Fibroblast of skin of back (primary cell): Measurements from ENCODE around the gene FOXO4. TPM values are rescaled to one million over a fixed set of nuclear protein-coding genes. Genes with fewer than 3 reads are reported as not detected.
A peak's percentile ranks its signal among the peaks of the same experiment; 100 is the strongest.
"Not testable (repeated sequence)": the region's sequence is repeated elsewhere in the genome, so short reads cannot be mapped to it uniquely, and the experiment has no call there.

Experiments
- DNase-seq: peaks from one replicate; pipeline ENCODE4 v3.0.0-alpha.2; 2013
- polyA plus RNA-seq, 2 experiments: library from polyadenylated mRNA; unstranded; fragments of 120-200 nt; gene quantifications; one replicate each; pipeline ENCODE4 v1.2.1, GENCODE V29; 2013; ENCODE audit not compliant: insufficient read length in 2 of 2

Gene FOXO4, protein sequence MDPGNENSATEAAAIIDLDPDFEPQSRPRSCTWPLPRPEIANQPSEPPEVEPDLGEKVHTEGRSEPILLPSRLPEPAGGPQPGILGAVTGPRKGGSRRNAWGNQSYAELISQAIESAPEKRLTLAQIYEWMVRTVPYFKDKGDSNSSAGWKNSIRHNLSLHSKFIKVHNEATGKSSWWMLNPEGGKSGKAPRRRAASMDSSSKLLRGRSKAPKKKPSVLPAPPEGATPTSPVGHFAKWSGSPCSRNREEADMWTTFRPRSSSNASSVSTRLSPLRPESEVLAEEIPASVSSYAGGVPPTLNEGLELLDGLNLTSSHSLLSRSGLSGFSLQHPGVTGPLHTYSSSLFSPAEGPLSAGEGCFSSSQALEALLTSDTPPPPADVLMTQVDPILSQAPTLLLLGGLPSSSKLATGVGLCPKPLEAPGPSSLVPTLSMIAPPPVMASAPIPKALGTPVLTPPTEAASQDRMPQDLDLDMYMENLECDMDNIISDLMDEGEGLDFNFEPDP
- polyA plus RNA-seq (2013, experiment 1 of 2; ENCODE audit: insufficient read length): 6.6 TPM
- 8.1 TPM for polyA plus RNA-seq (2013, experiment 2 of 2; ENCODE audit: insufficient read length)

DNA sequence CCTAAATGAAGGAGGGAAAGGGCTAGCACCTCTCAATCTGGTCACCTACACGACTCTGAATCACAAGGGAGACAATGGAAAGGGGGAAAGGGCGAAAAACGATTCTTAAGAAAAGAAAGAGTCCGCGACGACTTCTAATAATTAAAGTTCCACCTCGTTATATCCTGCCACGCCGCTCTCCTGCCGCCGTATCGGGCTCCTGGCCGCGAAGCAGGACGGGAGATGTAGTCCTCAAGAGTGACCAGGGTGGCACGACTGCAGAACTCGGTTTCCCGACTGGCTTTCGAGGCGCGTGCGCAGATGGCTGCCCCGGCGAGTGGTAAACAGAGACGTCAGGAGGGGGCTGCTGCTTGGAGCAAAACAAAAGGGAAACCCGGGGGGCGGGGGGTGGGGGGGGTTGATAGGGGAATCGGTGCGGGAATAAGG is at the start of gene FOXO4:
Gene FOXO4 (plus strand): TSS at position 297 of the 426 bp plus-strand sequence. CDS start 678 bp downstream, outside the sequence.
- DNase-seq: peak; percentile 83

DNA sequence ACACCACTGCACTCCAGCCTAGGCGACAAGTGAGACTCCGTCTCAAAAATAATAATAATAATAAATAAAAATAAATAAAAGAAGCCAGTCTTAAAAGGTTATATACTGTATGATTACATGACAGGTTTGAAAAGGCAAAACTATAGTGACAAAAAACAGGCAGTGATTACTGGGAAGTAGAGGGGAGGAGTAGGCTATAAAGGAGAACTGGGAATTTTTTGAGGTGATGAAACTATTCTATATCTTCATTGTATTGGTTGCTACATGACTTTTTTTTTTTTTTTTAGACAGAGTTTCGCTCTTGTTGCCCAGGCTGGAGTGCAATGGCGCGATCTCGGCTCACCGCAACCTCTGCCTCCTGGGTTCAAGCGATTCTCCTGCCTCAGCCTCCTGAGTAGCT is 47.8 kb upstream of the FOXO4 start:
- DNase-seq: not testable (repeated sequence)

- DNase-seq: no peak
Observed at GRCh38 chrX:71052721-71053120, 42.9 kb upstream of the FOXO4 start.

DNA sequence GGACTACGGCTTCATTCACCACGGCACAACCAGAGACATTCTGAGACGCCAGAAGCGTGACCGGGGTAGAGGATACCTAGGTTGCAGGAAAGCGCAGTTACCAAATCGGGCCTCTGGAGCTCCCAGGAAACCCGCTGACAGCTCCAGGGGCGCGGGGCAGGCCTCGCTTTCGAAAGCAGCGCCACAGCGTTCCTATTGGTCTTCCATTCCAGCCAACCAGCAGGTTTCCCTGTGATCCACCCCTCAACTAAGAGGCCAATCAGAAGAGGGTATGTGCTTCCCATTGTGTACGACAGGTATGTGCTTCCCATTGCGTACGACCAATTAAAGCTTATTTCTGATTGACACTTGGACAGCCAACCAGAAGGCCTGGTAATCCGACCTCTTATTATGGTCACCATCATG is 42.4 kb upstream of the FOXO4 start:
- peak; percentile 12 for DNase-seq

- no peak for DNase-seq
Observed at GRCh38 chrX:71056867-71057266, 38.8 kb upstream of the FOXO4 start.

GRCh38 chrX:71057848-71058530 is 37.7 kb upstream of the FOXO4 start:
- DNase-seq: no peak

DNA sequence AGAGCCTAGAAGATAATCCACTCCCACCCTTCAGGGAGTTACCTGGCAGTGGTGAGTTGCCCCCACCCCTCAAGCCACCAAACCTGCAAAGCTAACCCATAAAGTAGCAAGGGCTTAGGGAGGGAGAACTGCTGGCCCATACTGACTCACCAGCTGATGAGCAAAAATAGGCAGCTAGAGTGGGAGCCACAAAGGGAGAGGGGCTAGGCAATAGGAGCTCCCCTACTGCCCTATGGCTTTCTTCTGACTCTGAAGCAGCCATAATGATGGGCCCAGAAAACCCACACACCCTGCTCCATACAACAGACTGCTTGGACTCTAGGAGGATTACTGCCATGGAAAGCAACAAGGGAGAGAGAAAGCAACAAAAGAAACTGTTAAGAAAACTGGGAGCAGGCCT is 35.5 kb upstream of the FOXO4 start:
- DNase-seq: no peak

DNA sequence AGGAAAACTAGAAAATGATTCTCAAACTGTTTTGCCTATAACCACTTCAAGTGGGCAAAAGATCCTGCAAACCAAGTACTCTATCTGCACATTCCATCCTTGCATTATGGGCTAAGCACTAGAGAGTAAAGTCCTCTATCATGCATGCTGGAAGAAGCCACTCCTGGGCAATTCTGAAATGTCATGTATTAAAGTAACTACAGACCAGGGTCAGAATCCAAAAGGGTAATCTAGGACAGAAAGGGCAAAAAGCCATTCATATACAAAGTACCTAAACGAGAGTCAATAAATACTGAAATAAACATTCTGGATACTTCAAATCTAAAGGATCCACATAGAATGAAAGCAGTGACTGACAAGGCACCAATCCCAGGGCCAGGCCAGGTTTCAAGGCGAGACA is 28.6 kb upstream of the FOXO4 start:
- no peak for DNase-seq

DNA sequence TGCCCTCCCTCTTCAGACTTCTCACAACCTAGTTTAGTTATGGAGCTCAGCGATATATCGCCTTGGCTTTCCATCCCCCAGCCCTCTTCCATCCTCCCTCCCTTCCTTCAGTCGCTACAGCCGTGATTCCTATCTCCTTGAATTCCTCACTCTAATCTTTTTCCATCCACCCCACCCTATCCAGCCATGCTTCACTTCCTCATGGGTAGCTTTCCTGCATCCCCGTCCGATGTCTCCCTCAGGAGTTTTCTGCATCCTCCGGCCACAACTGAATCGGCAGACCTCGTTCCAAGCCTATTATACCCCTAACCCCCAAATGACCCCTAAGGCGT is 28.0 kb upstream of the FOXO4 start:
- no peak for DNase-seq

DNA sequence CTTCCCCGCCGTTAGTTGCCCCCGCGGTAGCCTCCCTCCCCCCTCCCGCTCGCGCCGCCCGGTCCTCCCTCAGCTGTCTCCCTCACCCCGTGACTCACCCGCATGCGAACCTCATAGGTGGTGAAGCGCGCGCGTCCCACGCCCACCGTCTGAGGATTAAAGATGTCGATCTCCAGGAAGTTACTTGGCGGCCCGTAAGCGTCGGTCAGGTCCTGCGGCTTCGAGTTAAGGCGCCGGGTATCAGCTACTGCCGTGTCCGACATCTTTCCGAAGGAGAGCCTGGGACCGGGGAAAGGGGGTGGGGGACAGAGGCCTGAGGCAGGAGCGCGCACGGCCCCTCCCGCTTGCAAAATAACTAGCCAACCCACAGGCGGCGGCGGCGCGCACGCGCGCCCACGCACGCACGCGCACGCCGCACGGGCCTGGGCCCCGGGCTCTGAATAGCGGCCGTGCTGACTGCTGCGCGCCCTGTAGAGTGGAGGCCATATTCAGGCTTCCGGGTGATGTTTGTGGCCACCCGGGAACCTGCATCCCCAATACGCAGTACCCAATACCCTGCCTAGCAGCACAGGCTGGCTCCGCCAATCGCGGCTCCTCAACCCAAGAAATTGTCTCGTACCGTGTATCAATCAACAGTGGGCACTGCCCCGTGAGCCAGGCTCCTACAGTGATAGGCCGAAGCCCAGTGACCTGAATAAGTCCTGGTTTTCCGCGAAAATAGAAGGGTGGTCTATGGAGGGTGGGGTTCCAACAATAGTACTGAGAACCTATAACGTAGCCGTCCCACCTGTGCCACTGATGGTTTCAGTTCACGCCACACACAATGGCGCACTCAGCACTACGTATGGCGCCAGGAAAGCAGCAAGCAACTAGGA is 27.4 kb upstream of the FOXO4 start, which contains the start of gene SNX12:
Gene SNX12 (minus strand): TSS at position 291 of the 875 bp plus-strand sequence. CDS start 28 bp downstream, at position 263.
- peak; percentile 94 for DNase-seq

DNA sequence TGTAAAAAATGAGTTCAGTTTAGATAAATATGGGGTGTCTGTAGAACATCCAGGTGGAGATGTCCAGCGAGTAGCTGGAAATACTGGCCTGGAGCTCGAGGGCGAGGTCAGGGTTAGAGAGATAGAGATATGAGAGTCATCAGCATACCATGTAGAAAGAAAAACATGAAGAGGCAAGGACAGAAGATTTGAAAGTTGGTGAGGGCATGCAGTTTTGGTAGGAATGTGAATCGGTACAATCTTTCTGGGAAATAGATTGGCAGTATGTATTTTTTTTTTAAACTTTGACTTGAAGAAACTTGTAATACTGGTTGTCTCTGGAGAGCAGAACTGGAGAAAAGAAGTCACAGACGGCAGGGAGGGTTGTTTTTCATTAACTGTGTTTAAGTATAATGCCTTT is 25.1 kb upstream of the FOXO4 start:
- DNase-seq: no peak

DNA sequence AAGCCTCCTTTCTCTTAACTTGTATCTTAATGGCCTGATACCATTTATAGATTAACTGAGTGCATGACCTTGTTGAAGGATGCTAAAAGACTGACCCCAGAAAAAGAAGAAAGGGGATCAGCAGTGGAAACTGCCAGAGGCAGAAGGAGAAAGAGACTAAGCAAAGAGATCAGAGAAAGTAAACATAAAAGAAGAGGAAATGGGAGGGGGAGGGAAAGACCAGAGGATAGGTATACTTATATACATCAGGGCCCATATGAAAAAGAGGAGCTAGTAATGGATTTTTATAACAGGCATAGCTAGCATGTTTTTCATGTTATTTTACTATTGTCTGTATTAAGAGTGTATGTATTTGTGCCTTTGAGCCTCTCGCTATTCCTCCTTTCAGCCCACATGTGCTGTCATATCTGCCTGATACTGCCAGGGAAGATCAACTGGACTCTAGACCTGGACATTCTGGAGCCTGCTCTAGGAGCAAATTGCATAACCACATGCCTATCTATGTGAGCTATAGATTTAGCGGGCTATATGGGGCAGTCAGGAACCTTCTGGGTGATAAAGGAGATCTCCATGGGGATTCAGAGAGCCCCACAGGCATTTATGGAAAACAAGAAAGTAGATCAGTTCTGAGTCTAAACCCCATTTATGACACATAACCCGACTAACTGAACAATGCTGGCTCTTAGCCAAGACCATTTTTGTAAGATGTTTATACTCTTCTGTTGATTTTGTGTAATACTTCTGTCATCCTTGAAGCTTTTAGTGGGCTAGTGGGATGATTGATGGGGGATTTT is 14.1 kb upstream of the FOXO4 start:
- DNase-seq: peak; percentile 19

DNA sequence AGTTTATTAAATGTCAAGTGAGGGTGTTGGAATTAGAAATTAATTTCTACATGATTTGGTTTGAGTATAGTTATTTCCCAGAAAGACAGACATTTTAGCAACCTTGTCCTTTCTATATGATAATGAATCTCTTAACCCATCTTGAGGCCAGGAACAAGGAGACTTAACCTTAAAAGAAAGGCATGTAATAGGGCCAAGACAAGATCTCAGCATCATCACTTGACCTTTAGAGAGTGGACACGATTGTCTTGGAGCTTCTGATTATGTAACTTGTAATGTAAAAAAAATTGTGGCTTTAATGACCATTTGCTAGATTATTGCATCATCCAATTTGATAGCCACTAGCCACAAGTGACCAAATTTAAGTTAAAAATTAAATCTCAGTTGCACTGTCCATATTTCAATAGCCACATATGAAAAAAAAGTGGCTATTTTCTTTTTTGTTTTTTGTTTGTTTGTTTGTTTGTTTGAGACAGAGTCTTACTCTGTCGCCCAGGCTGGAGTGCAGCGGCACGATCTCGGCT is 13.5 kb upstream of the FOXO4 start:
- DNase-seq: no peak

GRCh38 chrX:71082822-71083221 is 12.8 kb upstream of the FOXO4 start:
- no peak for DNase-seq

GRCh38 chrX:71085900-71086299 is 9.8 kb upstream of the FOXO4 start:
- no peak for DNase-seq

DNA sequence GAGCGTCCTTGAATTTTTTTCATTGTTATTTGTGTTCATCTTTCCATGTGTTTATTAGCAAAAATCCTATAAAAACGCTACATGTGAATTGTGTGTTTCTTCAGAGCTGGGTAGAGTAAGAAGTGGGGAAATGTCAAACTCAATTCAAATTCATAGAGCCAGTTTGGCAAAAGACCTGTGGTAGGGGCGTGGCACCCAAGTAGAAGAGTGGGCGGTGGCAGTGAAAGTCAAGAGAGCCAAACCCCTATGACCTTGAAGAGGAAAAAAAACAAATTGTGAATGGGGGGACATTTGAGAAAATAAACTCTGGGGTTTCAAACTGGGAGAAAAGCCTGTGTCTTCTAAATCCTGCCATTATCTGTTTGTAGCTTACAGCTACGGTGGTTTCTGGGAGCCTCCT is 4.4 kb upstream of the FOXO4 start:
- DNase-seq: no peak

- DNase-seq: no peak
Observed at GRCh38 chrX:71095033-71095432, 618 bp upstream of the FOXO4 start.

DNA sequence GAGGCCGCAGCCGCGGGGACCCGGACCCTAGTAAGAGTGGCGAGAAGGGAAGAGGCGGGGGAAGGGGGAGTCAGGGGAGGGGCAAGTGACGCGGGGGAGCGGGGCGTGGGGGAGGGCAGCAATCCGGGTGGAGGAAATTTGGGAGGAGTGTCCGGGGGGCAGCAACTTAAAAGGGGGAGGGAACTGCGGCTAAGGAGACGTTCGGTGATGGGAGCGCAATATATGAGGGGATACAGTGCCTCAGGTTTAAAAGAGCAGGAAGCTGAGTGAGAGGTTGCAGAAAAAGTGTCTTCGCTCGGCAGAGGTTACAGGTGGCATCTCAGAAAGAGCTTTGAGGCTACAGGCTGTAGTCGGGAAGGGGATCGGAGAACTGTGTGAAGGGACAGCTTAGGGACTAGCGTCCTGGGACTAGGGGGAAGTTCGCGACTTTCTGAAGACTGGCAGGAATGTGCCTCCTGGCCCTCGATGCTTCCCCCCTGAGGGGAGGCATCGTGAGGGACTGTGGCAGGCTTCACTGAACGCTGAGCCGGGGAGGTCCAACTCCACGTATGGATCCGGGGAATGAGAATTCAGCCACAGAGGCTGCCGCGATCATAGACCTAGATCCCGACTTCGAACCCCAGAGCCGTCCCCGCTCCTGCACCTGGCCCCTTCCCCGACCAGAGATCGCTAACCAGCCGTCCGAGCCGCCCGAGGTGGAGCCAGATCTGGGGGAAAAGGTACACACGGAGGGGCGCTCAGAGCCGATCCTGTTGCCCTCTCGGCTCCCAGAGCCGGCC is 519 bp downstream of the FOXO4 start:
- no peak for DNase-seq

DNA sequence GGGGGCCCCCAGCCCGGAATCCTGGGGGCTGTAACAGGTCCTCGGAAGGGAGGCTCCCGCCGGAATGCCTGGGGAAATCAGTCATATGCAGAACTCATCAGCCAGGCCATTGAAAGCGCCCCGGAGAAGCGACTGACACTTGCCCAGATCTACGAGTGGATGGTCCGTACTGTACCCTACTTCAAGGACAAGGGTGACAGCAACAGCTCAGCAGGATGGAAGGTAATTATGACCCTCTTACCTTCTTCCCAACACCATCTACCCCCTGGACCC is 1.0 kb downstream of the FOXO4 start:
- no peak for DNase-seq

DNA sequence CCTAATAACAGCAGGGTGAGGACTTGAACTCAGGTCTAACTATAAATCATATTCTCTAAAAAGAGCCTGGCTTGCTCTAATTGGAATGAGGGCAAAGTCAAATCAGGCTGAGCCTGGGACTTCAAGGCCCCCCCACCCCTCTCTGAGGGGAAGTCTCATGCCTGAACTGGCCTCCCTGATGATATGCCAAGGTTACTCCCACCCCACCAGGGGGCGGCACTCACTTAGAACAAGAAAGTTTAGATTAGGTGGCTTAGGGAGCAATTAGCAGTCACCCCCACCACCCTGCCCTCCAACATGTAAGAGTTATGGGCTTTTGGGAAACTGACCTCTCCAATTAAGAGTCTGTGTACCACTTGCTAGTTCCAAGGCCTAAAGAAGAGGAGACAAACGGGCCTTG is 2.7 kb downstream of the FOXO4 start:
- DNase-seq: peak; percentile 43

DNA sequence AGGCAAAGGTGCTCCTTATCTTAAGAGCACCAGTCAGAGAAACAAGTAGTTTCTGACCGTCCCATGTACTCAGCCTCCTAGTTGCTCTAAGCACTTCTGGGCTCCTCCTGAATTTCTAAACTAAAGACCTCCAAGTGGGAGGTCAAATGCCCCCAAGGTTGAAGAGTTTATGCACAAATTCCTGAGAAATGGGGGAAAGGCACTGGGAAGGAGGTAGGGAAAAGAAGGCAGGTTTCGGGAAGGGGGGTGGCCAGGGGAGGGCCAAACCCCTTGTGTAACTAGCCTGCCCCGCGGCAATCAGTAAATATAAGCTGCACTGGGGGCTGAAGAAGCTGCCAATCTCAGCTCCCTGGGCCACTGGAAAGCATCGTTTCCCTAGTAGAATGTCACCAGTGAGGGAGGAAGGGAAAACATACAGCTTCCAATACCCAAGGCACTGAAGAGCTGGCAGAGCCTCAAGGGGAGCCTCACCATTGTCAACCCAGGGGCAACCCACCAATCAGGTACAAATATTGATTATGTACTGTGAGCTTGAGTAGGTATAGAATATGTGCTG is 3.4 kb downstream of the FOXO4 start:
- no peak for DNase-seq
